Central memory CD8-positive, alpha-beta T cell (primary cell): ENCODE measurements around the gene TRIML1.

ENCODE experiments used
- ATAC-seq: fragments of 150-1000 bp; cut with Tn5 transposase; replicated peaks from 2 replicates; pipeline ENCODE4 v1.10.0; 2022; ENCODE audit warnings: mild to moderate bottlenecking, moderate FRiP score, moderate number of reproducible peaks; ENCODE audit not compliant: poor library complexity, severe bottlenecking; ENCODE audit errors: extremely low read depth
- DNase-seq, 2 donors: peaks; one replicate each; pipeline ENCODE4 v3.0.0; 2021; ENCODE audit warnings: low spot score in 2 of 2
- H3K27ac Mint-ChIP-seq: one replicate; pipeline ENCODE4 v1.8.0; 2022; ENCODE audit warnings: low read depth, mild to moderate bottlenecking, moderate library complexity, mixed read lengths
- H3K27me3 Mint-ChIP-seq: one replicate; pipeline ENCODE4 v1.8.0; 2022; ENCODE audit warnings: mixed read lengths
- H3K36me3 Mint-ChIP-seq: one replicate; pipeline ENCODE4 v1.8.0; 2022; ENCODE audit warnings: mild to moderate bottlenecking, moderate library complexity, mixed read lengths; ENCODE audit not compliant: insufficient read depth
- H3K4me1 Mint-ChIP-seq: one replicate; pipeline ENCODE4 v1.8.0; 2022; ENCODE audit warnings: mixed read lengths
- H3K4me3 Mint-ChIP-seq: one replicate; pipeline ENCODE4 v1.8.0; 2022; ENCODE audit warnings: mild to moderate bottlenecking, moderate library complexity, mixed read lengths
- H3K9me3 Mint-ChIP-seq: one replicate; pipeline ENCODE4 v1.8.0; 2022; ENCODE audit warnings: mixed read lengths

The TRIML1 gene

DNA sequence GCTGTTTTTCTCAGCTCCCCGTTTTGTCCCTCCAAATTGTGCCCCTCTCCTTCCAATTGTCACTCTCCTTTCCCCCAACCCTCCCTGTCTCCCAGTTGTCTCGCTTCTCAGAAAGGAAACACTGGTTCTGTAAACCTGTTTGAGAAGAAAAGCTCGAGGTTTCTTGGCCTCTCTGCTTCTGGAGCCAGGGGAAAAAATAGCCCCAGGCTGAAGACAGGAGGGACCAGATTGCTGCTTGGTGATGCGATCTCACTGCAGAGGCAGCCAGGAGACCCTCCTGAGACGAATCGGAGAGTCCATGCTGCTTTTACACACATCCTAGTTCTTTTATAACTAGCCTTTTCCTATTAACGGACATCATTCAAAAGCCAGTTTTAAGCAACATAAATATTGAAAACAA lies 21.2 kb downstream of the TRIML1 start:
- no peak for ATAC-seq
- H3K9me3 Mint-ChIP-seq: peaks cover 11% of the 10 kb centered on the region

DNA sequence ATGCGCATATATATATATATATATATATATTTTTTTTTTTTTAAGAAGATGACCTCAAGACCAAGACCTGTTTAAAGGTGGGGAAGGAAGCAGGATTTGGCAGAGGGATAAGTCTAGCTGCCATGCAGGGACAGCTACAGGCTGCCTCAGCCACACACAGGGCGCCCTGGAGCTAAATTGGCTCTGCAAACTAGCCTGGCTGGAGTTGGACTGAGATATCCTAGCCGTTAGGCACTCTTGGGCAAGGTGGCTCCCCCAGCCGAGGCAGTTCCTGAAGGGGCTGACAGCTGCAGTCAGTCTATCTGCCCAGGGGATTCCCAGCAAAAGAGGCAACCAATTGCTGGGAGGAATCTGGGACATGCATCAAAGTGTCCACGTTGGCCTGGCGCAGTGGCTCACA lies 21.9 kb downstream of the TRIML1 start:
- Mint-ChIP-seq H3K27ac (no peak overlapping the region), H3K4me3 (no peak overlapping the region), H3K9me3 (peaks cover 11% of the 10 kb centered on the region), H3K4me1 (no peaks in the 10 kb centered on the region), H3K36me3 (no peaks in the 10 kb centered on the region), H3K27me3 (no peaks in the 10 kb centered on the region)
- DNase-seq (no peak), ATAC-seq (no peak)

More for the DNA sequence above, 21.2 kb downstream of the TRIML1 start:
- H3K27ac Mint-ChIP-seq: no peak overlapping the region
- H3K4me3 Mint-ChIP-seq: no peak overlapping the region
- no peaks in the 10 kb centered on the region for H3K4me1 Mint-ChIP-seq
- DNase-seq: no peak
- H3K27me3 Mint-ChIP-seq: no peaks in the 10 kb centered on the region
- no peaks in the 10 kb centered on the region for H3K36me3 Mint-ChIP-seq

DNA sequence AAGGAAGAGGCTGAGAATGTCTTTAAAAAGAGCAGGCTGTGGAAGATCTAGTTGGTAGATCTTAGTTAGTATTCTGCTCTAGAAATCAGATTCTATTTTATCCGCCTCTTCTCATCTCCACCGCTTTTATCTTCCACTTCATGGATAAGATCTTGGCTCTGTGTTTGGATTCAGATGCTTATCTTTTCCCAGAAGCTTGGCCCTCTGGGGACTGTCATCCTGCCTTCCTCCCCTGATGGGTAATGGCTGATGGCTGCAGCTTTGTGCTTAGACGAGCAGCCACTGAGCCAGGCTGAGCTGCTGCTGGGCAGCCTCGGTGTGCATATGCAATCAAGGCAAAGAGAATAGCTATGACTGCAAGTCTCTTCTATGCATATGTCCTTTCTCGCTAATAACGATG lies 23.5 kb downstream of the TRIML1 start:
- Mint-ChIP-seq H3K4me3 (no peak overlapping the region), H3K27me3 (no peaks in the 10 kb centered on the region), H3K36me3 (no peaks in the 10 kb centered on the region), H3K27ac (no peak overlapping the region), H3K9me3 (peaks cover 11% of the 10 kb centered on the region), H3K4me1 (no peaks in the 10 kb centered on the region)
- ATAC-seq (no peak), DNase-seq (no peak)

DNA sequence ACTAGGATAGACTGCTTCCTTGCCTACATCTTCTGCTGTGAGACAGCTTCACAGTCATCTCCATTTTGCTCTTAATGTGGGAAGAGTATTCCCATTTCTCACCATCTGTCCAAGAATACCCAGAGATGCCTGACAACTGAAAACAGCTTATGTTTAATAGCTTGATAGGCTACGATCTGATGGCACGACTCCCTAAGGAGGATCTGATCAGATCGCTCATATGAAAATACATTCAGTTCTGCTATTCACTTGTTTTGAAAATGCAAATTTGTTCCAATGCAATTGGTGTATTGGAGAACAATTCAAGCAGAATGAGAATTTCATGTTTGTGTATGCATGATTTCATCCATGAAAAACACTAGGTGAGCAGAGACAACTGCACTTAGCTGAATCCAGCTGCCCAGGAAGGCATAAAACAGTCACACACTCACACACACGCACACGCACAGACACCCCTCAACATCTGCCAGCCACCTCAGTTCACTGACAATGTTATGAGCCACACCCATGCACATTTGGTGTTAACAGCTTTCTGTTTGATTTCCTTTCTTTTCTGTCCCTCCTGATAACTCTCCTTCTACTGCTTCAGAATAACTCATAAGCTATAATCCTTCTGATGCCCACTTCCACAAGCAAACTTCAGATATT lies 29.6 kb downstream of the TRIML1 start:
- Mint-ChIP-seq H3K4me3 (no peak overlapping the region), H3K36me3 (no peaks in the 10 kb centered on the region), H3K4me1 (no peaks in the 10 kb centered on the region), H3K9me3 (peaks cover 10% of the 10 kb centered on the region), H3K27me3 (no peaks in the 10 kb centered on the region), H3K27ac (no peak overlapping the region)
- DNase-seq: no peak
- ATAC-seq: no peak

DNA sequence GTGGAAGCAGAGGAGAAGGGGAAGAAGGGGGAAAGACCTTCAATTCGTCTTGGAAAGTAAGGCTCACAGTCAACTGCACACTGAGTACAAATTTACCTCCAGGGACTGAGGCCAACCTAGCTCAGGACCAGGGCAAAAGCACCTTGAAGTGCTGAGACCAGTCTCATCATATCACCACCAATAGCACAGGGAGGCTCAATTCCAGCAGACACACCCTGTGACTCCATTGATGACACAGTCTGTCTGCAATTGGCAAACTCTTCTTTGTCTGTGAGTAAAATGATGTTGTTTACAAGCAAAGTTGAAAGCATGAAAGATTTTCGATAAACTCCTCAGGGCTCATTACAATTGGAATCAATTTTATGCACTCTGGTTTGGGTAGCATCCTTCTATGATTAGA lies 32.3 kb downstream of the TRIML1 start:
- ATAC-seq (no peak), DNase-seq (no peak)
- Mint-ChIP-seq H3K4me3 (no peak overlapping the region), H3K27ac (no peak overlapping the region), H3K9me3 (peaks cover 21% of the 10 kb centered on the region), H3K27me3 (no peaks in the 10 kb centered on the region), H3K4me1 (no peaks in the 10 kb centered on the region), H3K36me3 (no peaks in the 10 kb centered on the region)

DNA sequence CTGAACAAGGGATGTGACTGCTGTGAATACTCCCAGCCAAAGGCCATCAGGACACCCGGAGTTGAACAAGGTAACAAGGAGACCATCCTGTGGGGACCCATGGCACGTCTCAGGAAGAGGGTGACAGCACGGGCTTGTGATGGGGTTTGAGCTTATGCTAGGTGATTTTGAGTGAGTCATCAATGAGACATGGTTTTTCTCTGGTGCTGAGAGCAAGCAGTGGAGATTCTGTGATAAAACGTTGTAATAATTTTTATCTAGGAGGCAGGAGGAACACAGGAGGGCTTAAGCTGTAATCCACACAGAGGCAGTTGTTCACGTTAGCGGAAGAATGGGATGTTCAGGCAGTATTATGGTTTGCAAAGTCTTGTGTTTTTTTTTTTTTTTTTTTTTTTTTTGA lies 36.0 kb downstream of the TRIML1 start:
- Mint-ChIP-seq H3K27me3 (no peaks in the 10 kb centered on the region), H3K36me3 (no peaks in the 10 kb centered on the region), H3K4me1 (no peaks in the 10 kb centered on the region), H3K4me3 (no peak overlapping the region), H3K27ac (no peak overlapping the region), H3K9me3 (peaks cover 15% of the 10 kb centered on the region)
- no peak for ATAC-seq
- no peak for DNase-seq

DNA sequence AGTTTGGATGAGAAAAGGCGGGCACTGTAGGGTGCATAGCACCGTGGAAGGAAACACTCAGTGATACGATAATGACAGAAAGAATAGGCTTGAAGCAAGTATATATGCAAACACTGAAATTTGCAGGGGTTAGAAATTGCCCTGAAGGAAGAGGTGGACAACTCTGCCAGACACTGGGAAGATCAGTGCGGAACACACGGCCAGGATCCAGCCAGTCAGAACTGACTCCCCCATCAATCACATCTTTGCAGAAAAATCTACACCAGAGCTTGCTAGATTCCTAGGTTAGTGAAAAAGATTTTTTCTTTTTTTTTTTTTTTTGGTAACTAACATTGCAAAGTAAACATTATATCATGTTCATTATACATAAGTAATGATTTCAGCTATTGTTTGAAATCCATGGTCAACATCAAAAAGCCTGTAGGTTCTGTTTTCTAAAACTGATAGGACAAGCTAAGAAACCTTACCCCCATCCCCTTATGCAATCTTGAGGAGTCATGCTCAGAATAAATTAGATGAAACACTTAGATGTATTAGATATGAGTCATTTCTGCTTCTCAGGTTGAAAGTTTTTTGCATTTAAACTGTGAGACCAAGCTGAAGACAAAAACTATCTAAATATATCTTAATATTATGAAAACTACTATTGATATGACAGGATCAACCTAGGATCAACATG lies 38.9 kb downstream of the TRIML1 start:
- no peaks in the 10 kb centered on the region for H3K4me1 Mint-ChIP-seq
- H3K27ac Mint-ChIP-seq: no peak overlapping the region
- H3K27me3 Mint-ChIP-seq: no peaks in the 10 kb centered on the region
- H3K36me3 Mint-ChIP-seq: no peaks in the 10 kb centered on the region
- H3K9me3 Mint-ChIP-seq: peaks cover 20% of the 10 kb centered on the region
- no peak overlapping the region for H3K4me3 Mint-ChIP-seq
- ATAC-seq (no peak), DNase-seq (no peak)

DNA sequence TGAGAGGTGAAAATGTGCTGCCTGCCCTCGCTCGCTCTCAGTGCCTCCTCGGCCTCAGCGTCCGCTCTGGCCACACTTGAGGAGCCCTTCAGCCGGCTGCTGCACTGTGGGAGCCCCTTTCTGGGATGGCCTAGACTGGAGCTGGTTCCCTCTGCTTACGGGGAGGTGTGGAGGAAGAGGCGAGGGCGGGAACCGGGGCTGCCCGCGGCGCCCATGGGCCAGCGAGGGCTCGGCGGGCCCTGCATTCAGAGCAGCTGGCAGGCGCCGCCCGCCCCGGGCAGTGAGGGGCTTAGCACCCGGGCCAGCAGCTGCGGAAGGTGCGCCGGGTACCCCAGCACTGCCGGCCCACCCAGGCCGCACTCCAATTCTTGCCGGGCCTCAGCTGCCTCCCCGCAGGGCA lies 39.6 kb downstream of the TRIML1 start:
- DNase-seq: no peak
- Mint-ChIP-seq H3K9me3 (peaks cover 20% of the 10 kb centered on the region), H3K27ac (no peak overlapping the region), H3K4me1 (no peaks in the 10 kb centered on the region), H3K27me3 (no peaks in the 10 kb centered on the region), H3K4me3 (no peak overlapping the region), H3K36me3 (no peaks in the 10 kb centered on the region)
- ATAC-seq: no peak

DNA sequence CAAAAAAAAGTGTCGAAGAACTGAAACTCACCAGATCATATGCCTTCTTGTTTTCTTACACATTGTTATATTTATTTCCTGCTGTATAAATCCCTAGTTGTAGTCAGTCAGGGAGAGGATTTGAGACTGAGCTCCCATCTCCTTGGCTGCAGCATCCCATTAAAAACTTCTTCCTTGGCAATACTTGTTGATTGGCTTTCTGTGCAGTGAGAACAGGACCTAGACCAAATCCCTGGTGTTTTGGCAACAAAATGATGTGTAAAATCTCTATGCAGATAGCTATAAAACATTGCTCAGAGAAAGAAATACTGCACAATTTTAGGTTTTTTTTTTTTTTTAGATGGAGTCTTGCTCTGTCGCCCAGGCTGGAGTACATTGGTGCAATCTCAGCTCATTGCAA lies 47.9 kb downstream of the TRIML1 start:
- H3K36me3 Mint-ChIP-seq: no peaks in the 10 kb centered on the region
- no peaks in the 10 kb centered on the region for H3K9me3 Mint-ChIP-seq
- DNase-seq (no peak), ATAC-seq (no peak)
- no peaks in the 10 kb centered on the region for H3K27me3 Mint-ChIP-seq
- no peak overlapping the region for H3K27ac Mint-ChIP-seq
- H3K4me1 Mint-ChIP-seq: no peaks in the 10 kb centered on the region
- no peak overlapping the region for H3K4me3 Mint-ChIP-seq

DNA sequence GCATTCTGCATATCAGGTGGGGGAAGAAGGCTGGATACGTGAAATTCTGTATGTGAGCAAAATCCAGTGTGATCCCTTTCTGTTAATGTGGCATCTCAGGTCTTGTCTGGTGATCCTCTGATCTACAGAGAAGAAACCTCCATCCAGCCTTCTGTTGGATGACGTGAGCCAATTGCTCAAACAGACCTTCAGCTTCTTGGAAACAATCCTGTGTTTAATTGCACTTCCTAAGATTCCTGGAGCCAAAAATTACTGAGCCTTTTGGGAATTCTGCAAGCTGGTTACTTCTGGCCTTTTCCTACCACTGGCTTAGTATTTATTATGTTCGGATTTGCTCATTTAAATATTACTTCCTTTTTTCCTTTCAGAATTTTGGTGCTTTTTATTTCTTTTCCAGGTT lies 51.2 kb downstream of the TRIML1 start:
- ATAC-seq (no peak), DNase-seq (no peak)
- no peaks in the 10 kb centered on the region for H3K9me3 Mint-ChIP-seq
- no peak overlapping the region for H3K27ac Mint-ChIP-seq
- no peaks in the 10 kb centered on the region for H3K36me3 Mint-ChIP-seq
- no peaks in the 10 kb centered on the region for H3K4me1 Mint-ChIP-seq
- H3K4me3 Mint-ChIP-seq: no peak overlapping the region
- H3K27me3 Mint-ChIP-seq: no peaks in the 10 kb centered on the region

DNA sequence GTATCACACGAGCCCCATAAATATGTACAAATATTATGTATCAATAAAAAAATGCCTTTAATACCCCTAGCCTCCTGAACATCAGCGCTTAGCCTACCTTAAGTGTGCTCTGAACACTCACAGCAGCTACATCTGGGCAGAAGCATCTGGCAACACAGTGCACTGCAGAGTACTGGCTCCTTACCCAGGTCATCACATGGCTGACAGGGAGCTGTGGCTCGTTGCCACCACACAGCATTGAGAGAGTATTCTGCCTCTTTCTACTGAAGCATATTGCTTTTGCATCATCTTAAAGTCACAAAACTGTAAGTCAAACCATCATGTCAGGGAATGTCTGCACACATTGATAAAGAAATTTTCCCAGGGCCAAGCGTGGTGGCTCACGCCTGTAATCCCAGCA lies 55.2 kb downstream of the TRIML1 start:
- Mint-ChIP-seq H3K4me1 (no peaks in the 10 kb centered on the region), H3K9me3 (peaks cover 3% of the 10 kb centered on the region), H3K36me3 (no peaks in the 10 kb centered on the region), H3K27me3 (no peaks in the 10 kb centered on the region), H3K4me3 (no peak overlapping the region), H3K27ac (no peak overlapping the region)
- DNase-seq (no peak), ATAC-seq (no peak)

- Mint-ChIP-seq H3K27me3 (no peaks in the 10 kb centered on the region), H3K27ac (no peak overlapping the region), H3K36me3 (no peaks in the 10 kb centered on the region), H3K4me3 (no peak overlapping the region), H3K9me3 (peaks cover 7% of the 10 kb centered on the region), H3K4me1 (no peaks in the 10 kb centered on the region)
- DNase-seq (no peak), ATAC-seq (no peak)
Measured at GRCh38 chr4:188195389-188195985, 56.2 kb downstream of the TRIML1 start.

DNA sequence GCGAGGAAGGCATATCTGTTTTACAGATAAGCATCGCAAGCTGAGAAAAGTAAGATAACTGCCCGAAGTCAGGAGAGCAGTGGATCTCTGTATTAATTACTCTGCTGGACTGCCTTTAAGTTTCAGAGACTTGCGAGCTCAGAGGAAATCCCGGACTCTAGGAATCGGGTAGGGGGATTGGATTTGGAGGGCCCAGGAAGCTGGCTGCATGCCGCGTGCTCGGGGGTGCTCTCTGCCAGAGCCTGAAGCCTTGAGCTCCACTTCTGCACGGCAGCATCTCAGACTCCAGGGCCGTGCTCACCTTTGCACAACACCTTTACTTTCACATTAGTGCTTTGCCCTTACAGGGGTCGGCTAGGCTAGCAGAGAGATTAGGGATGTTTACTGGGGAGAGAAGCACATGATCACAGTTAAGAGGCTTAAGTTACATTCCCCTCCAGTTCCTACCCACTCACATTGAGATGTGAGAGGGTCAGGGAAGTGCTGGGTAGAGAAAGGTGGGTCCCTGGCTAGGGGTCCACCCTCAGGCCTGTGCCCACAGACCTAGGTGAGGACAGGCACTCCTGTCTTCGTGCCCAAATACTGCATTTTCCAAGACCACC lies 57.0 kb downstream of the TRIML1 start:
- H3K27me3 Mint-ChIP-seq: no peaks in the 10 kb centered on the region
- H3K4me3 Mint-ChIP-seq: no peak overlapping the region
- peaks cover 10% of the 10 kb centered on the region for H3K9me3 Mint-ChIP-seq
- DNase-seq: no peak
- H3K27ac Mint-ChIP-seq: no peak overlapping the region
- ATAC-seq: no peak
- H3K4me1 Mint-ChIP-seq: no peaks in the 10 kb centered on the region
- no peaks in the 10 kb centered on the region for H3K36me3 Mint-ChIP-seq
